Measurements from ENCODE around the gene RCOR3. TPM values are rescaled to one million over a fixed set of nuclear protein-coding genes. Genes with fewer than 3 reads are reported as not detected.
A peak's percentile ranks its signal among the peaks of the same experiment; 100 is the strongest.

The RCOR3 gene
- total and polyA plus RNA-seq, 8 donors: 19.0 to 34.6 (median 25.5) TPM

DNA sequence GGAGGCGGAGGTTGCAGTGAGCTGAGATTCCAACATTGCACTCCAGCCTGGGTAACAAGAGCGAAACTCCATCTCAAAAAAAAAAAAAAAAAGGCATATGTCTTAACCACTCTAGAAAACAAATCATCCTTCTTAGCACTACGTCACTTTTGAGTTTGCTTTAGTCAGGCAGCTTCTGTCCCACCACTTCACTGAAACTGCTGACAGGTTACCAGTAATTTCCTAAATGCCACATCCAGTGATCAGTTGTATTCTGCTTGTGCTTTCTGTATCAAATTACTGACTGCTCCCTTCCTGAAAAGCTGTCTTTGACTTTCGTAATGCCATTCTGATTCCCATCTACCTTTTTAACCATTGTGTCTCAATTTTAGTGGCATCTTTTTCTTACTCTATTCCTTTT, 21.7 kb downstream of the RCOR3 start:
- Histone ChIP-seq H3K4me1 (no peaks in the 10 kb centered on the region), H3K36me3 (peaks cover 5 to 54% (median 19%) of the 10 kb centered on the region in 3 donors), H3K27me3 (no peaks in the 10 kb centered on the region), H3K27ac (no peak overlapping the region), H3K4me3 (no peak overlapping the region), H3K9me3 (no peaks in the 10 kb centered on the region)
- no peak for DNase-seq
- intact Hi-C loops (cut with DNase I): no loop called here
- ATAC-seq: peak in 1 of 4 donors; percentile 52
- WGBS, 2 donors: 92 to 93% methylated on average over 4 of the region's 4 CpGs
- no peak for FAIRE-seq
- TF ChIP-seq, protein P1, sequence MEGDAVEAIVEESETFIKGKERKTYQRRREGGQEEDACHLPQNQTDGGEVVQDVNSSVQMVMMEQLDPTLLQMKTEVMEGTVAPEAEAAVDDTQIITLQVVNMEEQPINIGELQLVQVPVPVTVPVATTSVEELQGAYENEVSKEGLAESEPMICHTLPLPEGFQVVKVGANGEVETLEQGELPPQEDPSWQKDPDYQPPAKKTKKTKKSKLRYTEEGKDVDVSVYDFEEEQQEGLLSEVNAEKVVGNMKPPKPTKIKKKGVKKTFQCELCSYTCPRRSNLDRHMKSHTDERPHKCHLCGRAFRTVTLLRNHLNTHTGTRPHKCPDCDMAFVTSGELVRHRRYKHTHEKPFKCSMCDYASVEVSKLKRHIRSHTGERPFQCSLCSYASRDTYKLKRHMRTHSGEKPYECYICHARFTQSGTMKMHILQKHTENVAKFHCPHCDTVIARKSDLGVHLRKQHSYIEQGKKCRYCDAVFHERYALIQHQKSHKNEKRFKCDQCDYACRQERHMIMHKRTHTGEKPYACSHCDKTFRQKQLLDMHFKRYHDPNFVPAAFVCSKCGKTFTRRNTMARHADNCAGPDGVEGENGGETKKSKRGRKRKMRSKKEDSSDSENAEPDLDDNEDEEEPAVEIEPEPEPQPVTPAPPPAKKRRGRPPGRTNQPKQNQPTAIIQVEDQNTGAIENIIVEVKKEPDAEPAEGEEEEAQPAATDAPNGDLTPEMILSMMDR (IDR thresholded peaks at IDR 0.05): no peak

DNA sequence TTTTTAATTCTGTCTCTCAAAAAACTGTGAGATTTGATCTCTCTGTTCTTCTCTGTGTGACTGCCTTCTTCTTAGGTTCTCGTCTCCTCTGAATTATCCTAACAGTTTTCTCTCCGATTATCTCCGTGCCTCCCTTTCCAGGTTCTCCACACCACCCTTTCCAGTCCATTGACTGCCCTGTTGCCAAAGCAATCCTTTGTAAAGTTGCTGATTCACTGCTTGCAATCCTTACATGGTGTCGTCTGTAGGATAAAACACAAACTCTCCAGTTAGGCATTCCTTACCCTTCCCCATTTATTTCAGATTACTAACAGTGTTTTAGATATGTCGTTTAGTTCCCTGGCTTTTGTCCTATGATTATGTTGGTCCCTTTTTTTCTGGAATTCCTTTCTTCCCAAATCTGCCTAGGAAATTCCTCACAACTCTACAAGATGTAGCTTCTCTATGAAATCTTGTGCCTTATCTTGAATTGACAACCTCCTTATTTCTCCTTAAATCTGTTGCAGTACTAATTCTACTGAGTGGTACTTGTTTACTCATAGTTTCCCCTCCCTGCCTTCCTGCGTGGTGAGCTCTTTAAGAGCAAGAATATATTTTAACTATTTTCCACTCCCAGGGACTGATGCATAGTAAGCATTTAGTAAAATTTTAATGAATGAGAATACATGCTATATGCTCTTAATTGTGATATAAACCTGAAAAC, 22.3 kb downstream of the RCOR3 start:
- no peak overlapping the region for H3K27ac ChIP-seq
- no peak overlapping the region for H3K4me3 ChIP-seq
- DNase-seq (no peak), ATAC-seq (peak in 1 of 4 donors; percentile 50), FAIRE-seq (no peak)
- intact Hi-C loops (cut with DNase I): no loop called here
- 76 to 77% methylated on average over 6 of the region's 6 CpGs for WGBS, 2 donors
- H3K4me1 ChIP-seq: no peaks in the 10 kb centered on the region
- H3K9me3 ChIP-seq: no peaks in the 10 kb centered on the region
- no peaks in the 10 kb centered on the region for H3K27me3 ChIP-seq
- peaks cover 5 to 48% (median 19%) of the 10 kb centered on the region in 3 donors for H3K36me3 ChIP-seq
- TF ChIP-seq, protein P1 (IDR thresholded peaks at IDR 0.05): no peak

DNA sequence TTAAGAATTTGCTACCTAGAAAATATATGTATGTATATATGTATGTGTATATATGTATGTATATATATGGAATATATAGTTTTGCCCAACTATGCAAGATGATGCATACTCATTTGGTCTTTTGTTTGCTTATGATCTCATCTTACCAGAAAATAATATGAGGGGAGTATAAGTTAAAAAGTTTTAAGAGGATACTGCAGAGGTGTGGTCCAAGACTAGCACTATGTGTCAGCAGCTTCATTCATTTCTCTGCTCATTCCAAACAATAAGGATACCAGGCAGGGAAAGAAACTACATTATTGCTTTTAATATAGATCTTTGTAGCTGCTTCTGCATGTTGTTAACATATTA, 22.8 kb downstream of the RCOR3 start:
- intact Hi-C loops (cut with DNase I): no loop called here
- FAIRE-seq (no peak), ATAC-seq (no peak), DNase-seq (no peak)
- TF ChIP-seq, protein P1 (IDR thresholded peaks at IDR 0.05): no peak
- Histone ChIP-seq H3K27ac (no peak overlapping the region), H3K36me3 (peaks cover 5 to 44% (median 19%) of the 10 kb centered on the region in 3 donors), H3K4me1 (no peaks in the 10 kb centered on the region), H3K27me3 (no peaks in the 10 kb centered on the region), H3K4me3 (no peak overlapping the region), H3K9me3 (no peaks in the 10 kb centered on the region)

DNA sequence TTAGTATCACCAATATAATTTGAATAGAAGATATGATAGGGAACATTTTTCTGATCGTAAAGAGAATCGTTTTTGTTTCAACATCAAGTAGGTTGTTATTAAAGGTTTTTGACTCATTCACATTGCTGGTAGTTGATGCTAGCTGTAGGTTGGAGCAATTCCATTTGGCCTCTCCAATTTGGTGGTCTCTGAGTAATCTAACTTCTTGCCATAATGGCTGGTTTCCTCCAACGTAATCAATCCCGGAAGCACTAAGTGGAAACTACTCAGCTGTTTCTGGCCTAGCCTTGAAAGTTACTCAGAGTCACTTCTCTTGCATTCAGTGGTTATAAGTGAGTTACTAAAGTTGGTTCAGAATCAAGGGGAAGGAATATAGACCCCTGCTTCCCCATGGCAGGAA, 26.0 kb downstream of the RCOR3 start:
- intact Hi-C loops (cut with DNase I): no loop called here
- no peak overlapping the region for H3K27ac ChIP-seq
- H3K9me3 ChIP-seq: no peaks in the 10 kb centered on the region
- no peak overlapping the region for H3K4me3 ChIP-seq
- DNase-seq (no peak), FAIRE-seq (no peak), ATAC-seq (no peak)
- no peaks in the 10 kb centered on the region for H3K27me3 ChIP-seq
- TF ChIP-seq, protein P1 (IDR thresholded peaks at IDR 0.05): no peak
- peaks cover 0 to 25% (median 14%) of the 10 kb centered on the region in 3 donors for H3K36me3 ChIP-seq
- H3K4me1 ChIP-seq: no peaks in the 10 kb centered on the region
- WGBS, 2 donors: 84 to 89% methylated on average over 4 of the region's 4 CpGs

DNA sequence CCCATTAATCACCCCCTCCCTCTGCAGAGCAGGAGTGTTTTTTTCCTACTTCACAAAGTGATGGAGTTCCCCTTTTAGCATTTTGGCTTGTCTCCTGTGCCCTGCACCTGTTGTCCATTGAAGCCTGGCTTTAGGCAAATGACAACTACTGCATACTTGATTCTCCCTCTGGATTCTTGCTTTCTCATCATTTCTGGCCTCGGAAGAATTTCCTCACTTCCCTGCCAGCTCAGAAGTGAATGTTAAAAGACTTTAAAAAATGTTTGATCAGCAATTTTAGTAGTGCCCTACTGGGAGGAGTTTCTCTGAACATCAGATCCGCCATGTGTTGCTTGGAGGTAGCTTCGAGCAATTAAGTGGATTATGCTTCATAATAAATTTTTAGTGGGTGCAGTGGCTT, 28.1 kb downstream of the RCOR3 start:
- WGBS, 2 donors: 86 to 93% methylated on average over 3 of the region's 3 CpGs
- no peaks in the 10 kb centered on the region for H3K4me1 ChIP-seq
- H3K4me3 ChIP-seq: no peak overlapping the region
- FAIRE-seq (no peak), ATAC-seq (no peak), DNase-seq (no peak)
- peaks cover 0 to 37% (median 17%) of the 10 kb centered on the region in 3 donors for H3K36me3 ChIP-seq
- no peak overlapping the region for H3K27ac ChIP-seq
- H3K27me3 ChIP-seq: no peaks in the 10 kb centered on the region
- intact Hi-C loops (cut with DNase I): no loop called here
- TF ChIP-seq, protein P1 (IDR thresholded peaks at IDR 0.05): no peak
- no peaks in the 10 kb centered on the region for H3K9me3 ChIP-seq

Data from pancreas (tissue), 10 donors.